ENCODE measurements around the gene SLC38A10.
"Not testable (repeated sequence)": the region's sequence is repeated elsewhere in the genome, so short reads cannot be mapped to it uniquely, and the experiment has no call there.

The SLC38A10 gene

GRCh38 chr17:81229666-81229920 lies 65.5 kb downstream of the SLC38A10 start:
- Histone ChIP-seq H3K79me2 (ENCODE audit: insufficient read depth, low read length) (no peaks in the 10 kb centered on the region), H3K4me2 (ENCODE audit: low read length) (no peak overlapping the region), H3K9ac (ENCODE audit: low read length) (no peak overlapping the region), H3K9me2 (ENCODE audit: low read depth, low read length) (no peaks in the 10 kb centered on the region), H3K27ac (ENCODE audit: low read depth, low read length, poor library complexity, severe bottlenecking) (no peak overlapping the region), H3K4me3 (ENCODE audit: low read depth, low read length, poor library complexity, severe bottlenecking) (no peak overlapping the region), H3K36me3 (ENCODE audit: insufficient read depth, low read length) (peaks cover 23% of the 10 kb centered on the region), H3K4me1 (ENCODE audit: insufficient read depth, low read length, severe bottlenecking) (no peaks in the 10 kb centered on the region), H3K27me3 (ENCODE audit: insufficient read depth, low read length) (no peaks in the 10 kb centered on the region; the same call in 1 of the 2 replicates), H2AFZ (ENCODE audit: low read length) (no peak overlapping the region), H3F3A (ENCODE audit: insufficient read depth, low read length) (no peaks in the 10 kb centered on the region; the same call in 1 of the 2 replicates), H4K20me1 (ENCODE audit: insufficient read depth, low read length) (no peaks in the 10 kb centered on the region), H3K9me3 (ENCODE audit: low read length) (no peaks in the 10 kb centered on the region)
- TF ChIP-seq EZH2 (IDR thresholded peaks at IDR 0.05; ENCODE audit: borderline replicate concordance, low read length), result no peak
- TF ChIP-seq, protein P1, sequence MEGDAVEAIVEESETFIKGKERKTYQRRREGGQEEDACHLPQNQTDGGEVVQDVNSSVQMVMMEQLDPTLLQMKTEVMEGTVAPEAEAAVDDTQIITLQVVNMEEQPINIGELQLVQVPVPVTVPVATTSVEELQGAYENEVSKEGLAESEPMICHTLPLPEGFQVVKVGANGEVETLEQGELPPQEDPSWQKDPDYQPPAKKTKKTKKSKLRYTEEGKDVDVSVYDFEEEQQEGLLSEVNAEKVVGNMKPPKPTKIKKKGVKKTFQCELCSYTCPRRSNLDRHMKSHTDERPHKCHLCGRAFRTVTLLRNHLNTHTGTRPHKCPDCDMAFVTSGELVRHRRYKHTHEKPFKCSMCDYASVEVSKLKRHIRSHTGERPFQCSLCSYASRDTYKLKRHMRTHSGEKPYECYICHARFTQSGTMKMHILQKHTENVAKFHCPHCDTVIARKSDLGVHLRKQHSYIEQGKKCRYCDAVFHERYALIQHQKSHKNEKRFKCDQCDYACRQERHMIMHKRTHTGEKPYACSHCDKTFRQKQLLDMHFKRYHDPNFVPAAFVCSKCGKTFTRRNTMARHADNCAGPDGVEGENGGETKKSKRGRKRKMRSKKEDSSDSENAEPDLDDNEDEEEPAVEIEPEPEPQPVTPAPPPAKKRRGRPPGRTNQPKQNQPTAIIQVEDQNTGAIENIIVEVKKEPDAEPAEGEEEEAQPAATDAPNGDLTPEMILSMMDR (IDR thresholded peaks at IDR 0.05; ENCODE audit: low read length), result no peak

DNA sequence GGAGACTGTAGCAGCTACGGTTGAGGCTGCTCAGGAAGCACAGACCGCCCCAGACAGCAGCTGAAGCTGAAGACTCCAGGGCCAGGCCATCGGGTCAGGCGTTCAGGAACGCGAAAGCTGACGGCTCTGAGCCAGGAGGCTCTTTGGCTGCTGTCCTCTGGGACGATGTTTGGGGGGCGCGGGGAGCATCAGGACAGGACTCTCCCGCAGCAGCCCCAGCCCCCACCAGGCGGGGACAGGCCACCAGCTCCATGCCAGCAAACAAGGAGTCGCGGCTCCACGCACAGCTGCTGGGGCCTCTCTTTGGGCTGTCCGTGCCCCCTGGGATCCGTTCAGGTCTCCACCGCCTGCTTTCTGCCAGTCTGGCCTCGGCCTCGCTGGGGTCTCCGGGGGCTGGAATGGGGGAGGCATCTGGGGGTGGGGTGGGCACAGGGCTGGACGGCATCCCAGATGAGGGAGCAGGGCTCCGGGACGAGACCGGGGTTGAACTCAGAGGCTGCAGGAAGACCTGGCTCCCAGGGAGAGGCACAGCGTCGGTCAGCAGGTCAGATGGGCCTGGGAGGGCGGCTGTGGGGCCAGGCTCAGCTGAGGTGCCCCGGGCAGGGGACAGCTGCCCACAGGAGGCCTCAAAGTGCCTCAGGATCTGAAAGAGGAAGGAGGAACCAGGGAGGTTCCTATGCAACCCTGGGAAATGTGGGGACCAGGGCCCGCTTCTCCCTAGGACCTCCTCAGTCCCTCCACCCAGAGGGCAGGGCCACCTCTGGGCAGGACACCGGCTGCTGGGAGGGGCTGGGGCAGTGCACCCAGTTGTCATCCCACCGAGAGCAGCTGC lies 66.1 kb downstream of the SLC38A10 start:
- Histone ChIP-seq H3K36me3 (ENCODE audit: insufficient read depth, low read length) (peaks cover 23% of the 10 kb centered on the region), H3K27ac (ENCODE audit: low read depth, low read length, poor library complexity, severe bottlenecking) (no peak overlapping the region), H3K4me3 (ENCODE audit: low read depth, low read length, poor library complexity, severe bottlenecking) (no peak overlapping the region), H3K9me2 (ENCODE audit: low read depth, low read length) (no peaks in the 10 kb centered on the region), H3K9me3 (ENCODE audit: low read length) (no peaks in the 10 kb centered on the region), H3K9ac (ENCODE audit: low read length) (no peak overlapping the region), H3K4me2 (ENCODE audit: low read length) (no peak overlapping the region), H3K4me1 (ENCODE audit: insufficient read depth, low read length, severe bottlenecking) (no peaks in the 10 kb centered on the region), H3F3A (ENCODE audit: insufficient read depth, low read length) (no peaks in the 10 kb centered on the region; the same call in 1 of the 2 replicates), H4K20me1 (ENCODE audit: insufficient read depth, low read length) (no peaks in the 10 kb centered on the region), H2AFZ (ENCODE audit: low read length) (no peak overlapping the region), H3K79me2 (ENCODE audit: insufficient read depth, low read length) (no peaks in the 10 kb centered on the region), H3K27me3 (ENCODE audit: insufficient read depth, low read length) (no peaks in the 10 kb centered on the region; the same call in 1 of the 2 replicates)
- TF ChIP-seq, protein P1 (IDR thresholded peaks at IDR 0.05; ENCODE audit: low read length), result no peak
- TF ChIP-seq EZH2 (IDR thresholded peaks at IDR 0.05; ENCODE audit: borderline replicate concordance, low read length), result no peak

DNA sequence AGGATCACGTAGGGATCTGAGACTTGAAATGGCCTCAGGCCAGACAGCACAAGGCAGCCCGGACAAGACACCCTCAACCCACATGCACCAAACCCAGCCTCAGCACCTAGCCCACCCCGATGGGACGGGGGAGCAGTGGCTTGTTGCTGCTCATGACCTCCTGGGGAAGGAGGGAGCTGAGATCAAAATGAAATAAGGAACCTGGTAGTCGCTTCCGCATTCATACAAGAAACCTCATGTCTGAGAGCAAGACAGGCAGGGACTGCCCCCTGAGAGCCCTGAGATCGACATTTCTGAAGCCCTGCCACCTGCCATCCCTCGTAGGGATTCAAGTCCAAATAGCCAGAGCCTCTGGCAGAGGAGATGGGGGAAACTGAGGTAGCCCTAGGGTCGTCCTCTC lies 66.7 kb downstream of the SLC38A10 start:
- Histone ChIP-seq H3K9me3 (ENCODE audit: low read length) (no peaks in the 10 kb centered on the region), H3F3A (ENCODE audit: insufficient read depth, low read length) (no peaks in the 10 kb centered on the region; the same call in 1 of the 2 replicates), H3K27ac (ENCODE audit: low read depth, low read length, poor library complexity, severe bottlenecking) (no peak overlapping the region), H3K4me2 (ENCODE audit: low read length) (no peak overlapping the region), H3K9ac (ENCODE audit: low read length) (no peak overlapping the region), H3K79me2 (ENCODE audit: insufficient read depth, low read length) (no peaks in the 10 kb centered on the region), H3K4me3 (ENCODE audit: low read depth, low read length, poor library complexity, severe bottlenecking) (no peak overlapping the region), H4K20me1 (ENCODE audit: insufficient read depth, low read length) (no peaks in the 10 kb centered on the region), H3K9me2 (ENCODE audit: low read depth, low read length) (no peaks in the 10 kb centered on the region), H2AFZ (ENCODE audit: low read length) (no peak overlapping the region), H3K36me3 (ENCODE audit: insufficient read depth, low read length) (peaks cover 23% of the 10 kb centered on the region), H3K4me1 (ENCODE audit: insufficient read depth, low read length, severe bottlenecking) (peaks cover 3% of the 10 kb centered on the region), H3K27me3 (ENCODE audit: insufficient read depth, low read length) (no peaks in the 10 kb centered on the region; the same call in 1 of the 2 replicates)
- TF ChIP-seq, protein P1 (IDR thresholded peaks at IDR 0.05; ENCODE audit: low read length), result no peak
- no peak for TF ChIP-seq EZH2 (IDR thresholded peaks at IDR 0.05; ENCODE audit: borderline replicate concordance, low read length)

- H2AFZ ChIP-seq (ENCODE audit: low read length); H3K4me2 ChIP-seq (ENCODE audit: low read length); H3K9ac ChIP-seq (ENCODE audit: low read length); H4K20me1 ChIP-seq (ENCODE audit: insufficient read depth, low read length); H3K27ac ChIP-seq (ENCODE audit: low read depth, low read length, poor library complexity, severe bottlenecking); H3K4me1 ChIP-seq (ENCODE audit: insufficient read depth, low read length, severe bottlenecking); H3F3A ChIP-seq (ENCODE audit: insufficient read depth, low read length); H3K4me3 ChIP-seq (ENCODE audit: low read depth, low read length, poor library complexity, severe bottlenecking); H3K9me2 ChIP-seq (ENCODE audit: low read depth, low read length); H3K9me3 ChIP-seq (ENCODE audit: low read length); H3K27me3 ChIP-seq (ENCODE audit: insufficient read depth, low read length); H3K79me2 ChIP-seq (ENCODE audit: insufficient read depth, low read length): not testable (repeated sequence)
- peaks cover 23% of the 10 kb centered on the region for H3K36me3 ChIP-seq (ENCODE audit: insufficient read depth, low read length)
Measured at GRCh38 chr17:81227630-81228029, 67.5 kb downstream of the SLC38A10 start.

Data from OCI-LY1 (cell line).